Glutamatergic neuron (in vitro differentiated cells): ENCODE data around the gene SF3A2. TPM values are rescaled to one million over a fixed set of nuclear protein-coding genes. Genes with fewer than 3 reads are reported as not detected.
A peak's percentile ranks its signal among the peaks of the same experiment; 100 is the strongest.

ENCODE experiments used
- DNase-seq: peaks from one replicate; pipeline ENCODE4 v3.0.0; 2022
- H3K27ac Mint-ChIP-seq: one replicate; pipeline ENCODE4 v1.8.0; 2020; ENCODE audit warnings: mild to moderate bottlenecking, mixed read lengths, inconsistent platforms; ENCODE audit not compliant: unreplicated experiment
- H3K27me3 Mint-ChIP-seq: one replicate; pipeline ENCODE4 v1.8.0; 2020; ENCODE audit warnings: mild to moderate bottlenecking, moderate library complexity, mixed read lengths, inconsistent platforms; ENCODE audit not compliant: unreplicated experiment
- H3K36me3 Mint-ChIP-seq: one replicate; pipeline ENCODE4 v1.8.0; 2020; ENCODE audit warnings: mild to moderate bottlenecking, mixed read lengths, inconsistent platforms; ENCODE audit not compliant: unreplicated experiment
- H3K4me1 Mint-ChIP-seq: one replicate; pipeline ENCODE4 v1.8.0; 2020; ENCODE audit warnings: mild to moderate bottlenecking, low read depth, mixed read lengths, inconsistent platforms; ENCODE audit not compliant: unreplicated experiment
- H3K4me3 Mint-ChIP-seq: one replicate; pipeline ENCODE4 v1.8.0; 2020; ENCODE audit warnings: mild to moderate bottlenecking, mixed read lengths, inconsistent platforms; ENCODE audit not compliant: unreplicated experiment
- H3K9me3 Mint-ChIP-seq: one replicate; pipeline ENCODE4 v1.8.0; 2020; ENCODE audit warnings: mild to moderate bottlenecking, moderate library complexity, mixed read lengths, inconsistent platforms; ENCODE audit not compliant: unreplicated experiment
- CTCF ChIP-seq: fragments of 200-600 bp; sonication (generic); IDR thresholded peaks from one replicate; pipeline ENCODE4 v1.5.0; 2021; ENCODE audit not compliant: partially characterized antibody, unreplicated experiment
- total RNA-seq: library from RNA; stranded (reverse); fragmentation: NEBNext Ultra II Directional; extraction: Animal tissue kit (Norgen Biotek cat#: 25700); gene quantifications from one replicate; pipeline ENCODE4 v1.2.1, GENCODE V29; 2021; ENCODE audit not compliant: unreplicated experiment

SF3A2 gene
- total RNA-seq, 1 donor from 2014 or later = 101 TPM

- H3K27ac Mint-ChIP-seq = peak overlapping the region; percentile 94
- peak; percentile 99 for DNase-seq
- no peak for TF ChIP-seq CTCF
- peaks cover 10% of the 10 kb centered on the region for H3K27me3 Mint-ChIP-seq
- peaks cover 9% of the 10 kb centered on the region for H3K4me1 Mint-ChIP-seq
- no peaks in the 10 kb centered on the region for H3K36me3 Mint-ChIP-seq
- peak overlapping the region; percentile 88 for H3K4me3 Mint-ChIP-seq
- peaks cover 20% of the 10 kb centered on the region for H3K9me3 Mint-ChIP-seq
Measured at GRCh38 chr19:2269244-2270156, 32.9 kb downstream of the SF3A2 start.

- no peak for DNase-seq
- Mint-ChIP-seq H3K4me3 (peak overlapping the region; percentile 88), H3K27me3 (peaks cover 10% of the 10 kb centered on the region), H3K4me1 (peaks cover 12% of the 10 kb centered on the region), H3K27ac (peak overlapping the region; percentile 94), H3K9me3 (peaks cover 23% of the 10 kb centered on the region), H3K36me3 (no peaks in the 10 kb centered on the region)
- no peak for TF ChIP-seq CTCF
Measured at GRCh38 chr19:2270157-2270422, 33.5 kb downstream of the SF3A2 start.

- DNase-seq = peak; percentile 85
- Mint-ChIP-seq H3K36me3 (no peaks in the 10 kb centered on the region), H3K4me3 (peak overlapping the region; percentile 92), H3K4me1 (peaks cover 13% of the 10 kb centered on the region), H3K27ac (peak overlapping the region; percentile 48), H3K9me3 (peaks cover 23% of the 10 kb centered on the region), H3K27me3 (peaks cover 10% of the 10 kb centered on the region)
- TF ChIP-seq CTCF = no peak
Measured at GRCh38 chr19:2270423-2271233, 34.0 kb downstream of the SF3A2 start.

GRCh38 chr19:2271234-2272103, 34.8 kb downstream of the SF3A2 start:
- Mint-ChIP-seq H3K27me3 (peaks cover 10% of the 10 kb centered on the region), H3K4me3 (peak overlapping the region; percentile 92), H3K4me1 (peaks cover 13% of the 10 kb centered on the region), H3K36me3 (no peaks in the 10 kb centered on the region), H3K27ac (peak overlapping the region; percentile 87), H3K9me3 (peaks cover 23% of the 10 kb centered on the region)
- DNase-seq = peak; percentile 48
- no peak for TF ChIP-seq CTCF
